ENCODE data around the gene FBLN5.
"Not testable (repeated sequence)": the region's sequence is repeated elsewhere in the genome, so short reads cannot be mapped to it uniquely, and the experiment has no call there.

Gene FBLN5

GRCh38 chr14:91904483-91904882 lies 43.0 kb downstream of the FBLN5 start:
- no peak for DNase-seq

DNA sequence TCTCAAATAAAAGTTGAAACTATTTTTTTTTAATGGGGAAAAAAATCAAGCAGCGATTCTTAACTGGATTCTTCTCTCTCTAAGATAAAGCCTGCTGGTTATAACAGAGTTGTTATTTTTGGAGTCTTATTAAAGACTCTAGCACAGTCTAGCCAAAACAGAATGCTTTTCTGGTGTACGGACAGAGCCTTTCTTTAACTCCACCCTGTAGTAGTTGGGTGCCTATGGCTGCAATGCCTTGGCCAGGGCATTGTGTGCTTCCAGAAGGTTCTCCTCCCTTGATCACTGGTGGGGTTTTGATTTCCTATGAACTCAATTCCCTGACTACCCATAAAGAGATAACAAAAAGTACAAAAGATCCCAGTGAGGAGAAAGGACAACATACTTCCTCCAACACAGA lies 44.4 kb downstream of the FBLN5 start:
- no peak for DNase-seq

DNA sequence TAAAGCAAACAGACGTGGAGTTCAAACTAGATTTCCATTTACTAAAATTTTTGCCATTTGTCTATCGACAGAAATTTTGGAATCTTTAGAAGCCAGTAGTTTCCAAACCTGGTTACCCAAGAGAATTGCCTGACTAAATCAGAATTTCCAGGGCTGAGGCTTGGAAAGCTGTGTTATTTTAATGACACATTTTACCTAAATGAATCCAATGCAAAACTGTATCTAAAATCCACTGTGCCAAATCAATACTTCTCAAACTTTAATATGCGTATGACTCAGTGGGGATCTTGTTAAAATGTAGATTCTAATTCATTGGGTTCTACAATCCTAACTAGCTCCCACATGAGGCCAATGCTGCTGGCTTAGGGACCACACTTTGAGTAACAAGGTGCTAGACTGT lies 45.2 kb downstream of the FBLN5 start:
- no peak for DNase-seq

DNA sequence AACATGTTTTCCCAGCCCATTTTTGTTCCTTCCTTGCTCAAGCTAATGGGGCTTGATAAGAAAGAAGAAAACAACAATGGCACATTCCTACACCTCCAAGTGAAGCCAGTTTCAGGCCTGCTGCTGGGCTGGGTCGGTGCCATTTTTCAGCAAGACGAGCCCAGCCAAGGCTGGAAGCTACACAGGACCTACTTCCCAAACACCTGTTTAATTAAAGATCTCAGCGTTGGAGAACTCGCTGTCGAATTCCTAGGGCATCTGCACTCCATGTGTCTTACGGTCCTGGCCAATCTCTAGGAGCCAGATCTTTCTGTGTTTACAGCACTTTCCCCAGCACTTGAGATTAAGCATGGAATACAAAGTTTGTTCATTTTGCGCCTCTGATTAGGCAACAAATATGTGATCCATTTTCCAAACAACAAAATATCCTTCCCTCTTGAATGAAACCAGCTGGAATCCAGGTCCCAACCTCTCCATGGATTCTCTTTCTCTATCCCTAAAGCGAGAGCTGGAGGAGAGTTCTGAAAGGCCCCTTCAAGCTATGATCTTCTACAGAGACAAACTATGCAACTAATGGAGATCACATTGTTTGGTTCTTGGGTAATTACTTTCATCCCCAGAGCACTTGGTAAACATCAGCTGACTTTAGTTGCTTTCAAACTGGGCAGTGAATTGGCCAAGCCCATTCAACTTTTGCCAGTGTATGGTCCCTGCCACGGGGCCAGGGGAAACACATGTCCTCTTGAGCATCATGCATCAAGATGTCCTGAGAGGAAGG lies 45.9 kb downstream of the FBLN5 start:
- no peak for DNase-seq

DNA sequence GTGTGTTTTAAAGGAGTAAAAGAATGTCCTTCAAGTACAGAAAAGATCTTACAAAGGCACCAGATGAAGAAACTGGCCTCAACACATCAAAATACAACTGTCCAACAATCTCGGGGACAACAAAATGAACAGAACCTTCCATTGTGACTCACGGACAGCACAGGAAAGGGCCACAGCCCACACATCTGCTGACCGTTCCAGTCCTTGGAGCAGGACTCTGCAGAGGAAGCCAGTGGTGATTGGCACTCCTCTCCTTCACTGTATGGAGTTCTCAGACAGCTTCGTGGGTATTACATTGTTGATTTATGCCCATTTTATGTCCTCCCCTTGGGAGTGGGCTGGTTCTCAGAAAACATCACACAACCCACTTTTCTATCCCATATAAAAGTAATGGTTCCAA lies 47.7 kb downstream of the FBLN5 start:
- DNase-seq = no peak

GRCh38 chr14:91899213-91899612 lies 48.3 kb downstream of the FBLN5 start:
- no peak for DNase-seq

DNA sequence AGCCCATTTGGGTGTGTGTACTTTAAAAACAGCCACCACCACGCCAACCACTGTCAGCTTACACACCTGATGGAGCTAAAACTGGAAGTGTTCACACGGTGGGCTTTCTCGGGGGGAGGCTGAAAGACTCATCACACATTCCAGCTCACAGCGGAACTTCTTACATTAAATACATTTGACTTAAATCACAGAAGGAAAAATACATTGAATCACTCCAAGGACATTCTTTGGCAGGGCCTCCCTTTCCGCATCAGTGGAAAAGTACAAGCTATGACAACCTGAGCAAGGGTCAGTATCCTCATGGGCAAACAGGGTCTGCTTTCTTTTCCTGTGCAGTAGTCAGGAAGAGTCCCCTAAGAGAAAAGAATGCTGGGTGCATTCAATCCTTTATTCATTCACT lies 49.1 kb downstream of the FBLN5 start:
- DNase-seq = no peak

DNA sequence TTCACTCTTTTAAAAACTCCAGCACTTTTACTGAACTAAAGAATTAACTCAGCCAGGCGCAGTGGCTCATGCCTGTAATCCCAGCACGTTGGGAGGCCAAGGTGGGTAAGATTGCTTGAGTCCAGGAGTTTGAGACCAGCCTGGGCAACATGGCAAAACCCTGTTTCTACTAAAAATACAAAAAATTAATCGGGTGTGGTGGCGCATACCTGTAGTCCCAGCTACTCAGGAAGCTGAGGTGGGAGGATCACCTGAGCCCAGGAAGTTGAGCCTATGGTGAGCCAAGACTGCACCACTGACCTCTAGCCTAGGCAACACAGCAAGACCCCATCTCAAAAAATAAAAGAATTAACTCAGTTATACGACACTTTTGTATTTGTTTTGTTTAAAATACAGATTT lies 49.8 kb downstream of the FBLN5 start:
- not testable (repeated sequence) for DNase-seq

GRCh38 chr14:91897106-91897701 lies 50.3 kb downstream of the FBLN5 start:
- DNase-seq = no peak

- DNase-seq = no peak
Measured at GRCh38 chr14:91896419-91896818, 51.1 kb downstream of the FBLN5 start.

DNA sequence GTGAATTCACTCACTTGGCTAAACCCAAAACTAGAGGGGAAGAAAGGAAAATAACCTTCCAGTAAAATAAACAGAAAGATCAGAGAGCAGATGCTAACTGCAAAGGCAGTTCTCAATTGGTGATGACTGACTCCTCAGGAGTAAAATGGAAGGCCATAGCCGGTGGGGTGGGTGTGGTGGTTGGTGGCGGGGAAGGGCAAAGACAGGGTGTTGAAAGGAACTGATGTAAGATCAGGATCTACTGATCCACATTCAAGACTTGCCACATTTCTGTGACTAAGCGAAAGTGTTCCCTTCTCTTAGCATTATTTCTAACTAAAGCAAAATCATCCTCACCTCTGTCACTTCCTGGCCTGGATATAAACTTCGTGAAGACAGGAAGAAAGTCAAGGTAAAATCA lies 53.8 kb downstream of the FBLN5 start:
- DNase-seq = no peak

GRCh38 chr14:91893007-91893406 lies 54.5 kb downstream of the FBLN5 start:
- DNase-seq = no peak

DNA sequence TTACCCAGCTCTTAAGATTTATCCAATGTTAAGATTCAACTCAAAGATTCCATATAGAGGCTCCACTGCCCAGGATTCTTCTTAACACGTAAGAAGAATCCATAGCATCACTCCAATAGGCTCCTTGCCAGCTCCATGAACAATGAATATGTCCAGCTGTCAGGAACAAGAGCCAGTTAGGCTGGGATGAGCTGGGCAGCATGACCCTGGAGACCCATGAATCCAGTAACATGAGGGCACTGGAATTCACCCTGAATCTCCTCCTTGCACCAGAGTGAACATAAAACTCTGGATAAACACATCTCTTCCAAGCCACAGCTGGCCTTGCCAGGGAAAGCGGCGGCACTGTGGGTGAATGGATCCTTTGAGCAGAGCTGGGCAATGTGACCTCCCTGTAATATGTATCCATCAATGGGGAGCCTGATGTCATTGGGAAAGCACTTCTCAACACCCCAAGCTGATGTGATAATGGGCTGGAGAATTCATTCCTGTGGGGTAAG lies 55.7 kb downstream of the FBLN5 start:
- DNase-seq = no peak

- no peak for DNase-seq
Measured at GRCh38 chr14:91891101-91891500, 56.4 kb downstream of the FBLN5 start.

DNA sequence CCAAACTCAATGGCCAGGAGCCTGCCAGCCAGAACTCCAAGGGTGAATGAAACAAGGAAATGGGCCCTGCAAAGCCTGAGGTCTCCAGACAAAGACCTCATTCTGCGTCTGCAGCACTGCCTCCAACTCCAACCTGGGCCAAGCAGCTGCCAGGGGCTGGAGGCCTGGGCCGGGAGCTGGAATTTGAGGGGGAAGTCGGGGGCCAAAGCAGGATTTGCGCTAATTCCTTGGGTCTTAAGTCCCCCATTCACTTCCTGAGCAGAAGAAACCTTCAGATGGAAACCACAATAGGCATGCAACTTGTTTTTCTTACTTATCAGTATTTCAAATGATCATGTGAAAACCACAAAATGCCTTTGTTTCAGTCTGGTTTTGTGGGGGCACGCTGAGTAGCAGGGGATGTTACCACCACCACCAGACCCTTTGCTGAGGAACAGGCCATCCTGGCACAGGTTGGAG lies 57.2 kb downstream of the FBLN5 start:
- no peak for DNase-seq

DNA sequence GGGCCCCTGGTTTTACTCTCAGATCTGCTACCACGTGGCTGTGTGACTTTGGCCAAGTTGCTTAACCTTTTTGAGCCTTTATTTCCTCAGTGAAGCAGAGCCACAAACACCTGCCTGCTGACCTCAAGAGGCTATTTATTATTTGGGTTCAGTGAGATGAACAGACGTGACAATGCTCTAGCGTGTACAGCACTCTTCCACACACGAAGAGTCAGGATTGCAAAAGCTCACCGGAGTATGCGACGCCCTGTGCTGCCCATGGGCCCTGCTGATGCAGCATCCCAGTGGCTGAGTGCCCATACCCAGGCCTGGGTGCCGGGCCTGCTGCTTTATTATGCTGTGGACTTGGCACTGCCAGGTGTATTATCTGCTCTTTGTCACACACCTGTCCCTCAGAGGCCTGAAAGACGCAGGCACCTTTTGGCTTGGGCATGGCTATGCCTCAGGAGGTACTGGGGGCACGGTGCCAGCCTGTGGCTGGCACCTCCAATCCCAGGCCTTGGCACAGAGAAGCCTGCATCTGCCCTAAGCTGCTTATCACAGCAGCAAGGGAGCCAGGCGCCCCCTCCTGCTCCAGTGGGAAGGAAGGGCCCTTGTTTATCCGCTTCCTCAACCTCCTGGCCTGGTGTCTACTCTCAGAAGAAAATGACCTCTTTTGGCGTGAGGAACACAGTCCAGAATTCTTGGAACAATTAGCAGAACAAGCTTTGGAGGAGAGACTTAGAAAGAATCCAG lies 57.9 kb downstream of the FBLN5 start:
- DNase-seq = no peak

DNA sequence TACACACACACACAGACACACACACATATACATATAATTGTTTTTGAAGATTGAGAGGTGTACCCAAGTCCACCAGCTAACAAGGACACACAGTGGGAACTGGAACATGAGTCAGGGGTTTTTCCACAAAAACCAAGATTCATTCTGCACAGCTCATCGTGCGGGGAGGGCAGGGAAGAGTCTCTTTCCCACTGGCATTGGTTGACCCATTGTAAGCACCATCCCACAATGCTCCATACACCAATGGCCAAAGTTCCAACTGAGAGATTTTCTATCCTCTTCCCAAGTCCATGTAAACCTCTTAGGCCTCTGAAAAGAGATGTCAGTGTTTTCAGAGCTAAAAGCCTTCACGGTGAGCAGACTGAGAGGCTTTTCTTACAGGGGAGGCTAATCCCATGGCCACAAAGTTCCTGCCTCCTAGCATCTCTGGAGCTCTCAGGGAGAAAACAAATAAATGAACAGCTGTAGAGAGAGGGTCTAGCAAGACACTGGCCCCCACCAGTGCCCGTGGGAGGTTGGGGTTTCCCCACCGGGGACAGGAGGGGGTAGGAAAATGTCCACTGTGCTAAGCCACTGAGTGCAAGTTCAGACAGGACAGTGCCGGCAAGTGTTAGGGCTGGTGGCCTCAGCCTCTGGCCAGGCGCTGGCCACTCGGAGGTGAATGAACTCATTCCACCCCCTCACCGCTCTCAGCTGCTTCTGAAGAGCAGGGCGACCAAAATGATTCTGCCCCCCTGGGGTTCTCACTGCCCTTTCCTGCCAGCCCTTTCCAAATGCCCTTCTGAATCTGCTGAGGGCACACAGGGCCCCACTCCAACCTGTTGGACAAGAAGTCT lies 58.6 kb downstream of the FBLN5 start:
- no peak for DNase-seq

- DNase-seq = no peak
Measured at GRCh38 chr14:91886961-91887360, 60.5 kb downstream of the FBLN5 start.

GRCh38 chr14:91885839-91886238 lies 61.7 kb downstream of the FBLN5 start:
- DNase-seq = no peak

- no peak for DNase-seq
Measured at GRCh38 chr14:91885113-91885712, 62.3 kb downstream of the FBLN5 start.

DNA sequence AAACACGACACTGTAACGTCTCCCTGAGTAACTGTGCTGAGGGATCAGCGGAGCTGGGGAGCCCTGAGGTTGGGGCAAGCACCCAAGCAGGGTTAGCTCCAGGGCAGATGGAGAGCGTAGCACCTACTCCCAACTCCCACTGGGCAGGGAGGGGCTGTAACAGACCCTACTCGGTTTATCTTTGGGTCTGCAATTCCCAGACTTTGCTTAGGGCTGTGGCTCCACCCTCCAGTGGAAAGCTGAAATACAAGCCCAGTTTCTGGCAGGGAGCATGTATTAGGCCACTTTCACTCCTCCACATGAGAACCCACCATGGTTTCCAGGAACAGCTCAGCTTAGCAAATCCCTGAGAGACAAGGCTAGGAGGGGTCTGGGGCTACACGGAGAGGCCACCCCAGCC lies 62.8 kb downstream of the FBLN5 start:
- DNase-seq = no peak

DNA sequence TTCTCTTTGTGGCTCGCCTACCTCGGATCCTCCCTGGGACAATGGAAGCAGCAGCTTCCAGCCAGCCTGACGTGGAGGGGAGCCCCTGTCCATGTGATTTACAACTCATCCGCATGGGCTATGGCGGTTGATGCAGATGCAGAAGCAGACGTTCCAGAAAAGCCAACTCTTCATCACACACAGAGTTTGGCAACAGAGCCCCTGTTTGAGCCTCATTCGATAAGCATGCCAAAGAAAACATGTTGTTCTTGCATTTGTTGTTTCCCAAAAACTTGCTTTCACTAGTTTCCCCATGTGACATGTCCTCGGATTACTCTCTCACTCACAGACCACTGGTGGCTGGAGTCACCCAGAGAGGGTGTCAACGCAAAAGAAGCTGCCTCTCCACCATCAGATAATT lies 63.7 kb downstream of the FBLN5 start:
- no peak for DNase-seq

- no peak for DNase-seq
Measured at GRCh38 chr14:91882776-91883175, 64.7 kb downstream of the FBLN5 start.

Measured in NCI-H1092 (cell line).